Uterus (tissue), 2 donors: ENCODE results near the gene NELL1.

Experiments
- CTCF ChIP-seq, 4 experiments: fragments of 200-600 bp in 2 of 4; fragments of 450-650 bp in 2 of 4; sonication (generic) in 2 of 4; IDR thresholded peaks; one replicate each; pipeline ENCODE4 v1.5.1; 2016 to 2019; ENCODE audit warnings: antibody characterized with exemption in 4 of 4, mild to moderate bottlenecking in 2 of 4, moderate library complexity in 1 of 4
- POLR2A ChIP-seq, 2 donors: fragments of 450-650 bp; IDR thresholded peaks; one replicate each; pipeline ENCODE4 v1.6.1; 2016; ENCODE audit warnings: antibody characterized with exemption in 2 of 2, mild to moderate bottlenecking in 1 of 2, moderate library complexity in 1 of 2

- no peak for TF ChIP-seq CTCF (IDR thresholded peaks at IDR 0.05)
- TF ChIP-seq POLR2A (IDR thresholded peaks at IDR 0.05): no peak
Measured at GRCh38 chr11:20671856-20672546, 2.6 kb downstream of the NELL1 start.
